NCI-H82 treated with DMSO at 0.1 percent for 48 hours (cell line): ENCODE data around the gene NKX3-2.
"Not testable (repeated sequence)": the region's sequence is repeated elsewhere in the genome, so short reads cannot be mapped to it uniquely, and the experiment has no call there.

Source experiments
- DNase-seq: peaks from one replicate; lab custom pipeline; 2025; ENCODE audit not compliant: unreplicated experiment; lab: John Stamatoyannopoulos, UW

Gene NKX3-2

DNA sequence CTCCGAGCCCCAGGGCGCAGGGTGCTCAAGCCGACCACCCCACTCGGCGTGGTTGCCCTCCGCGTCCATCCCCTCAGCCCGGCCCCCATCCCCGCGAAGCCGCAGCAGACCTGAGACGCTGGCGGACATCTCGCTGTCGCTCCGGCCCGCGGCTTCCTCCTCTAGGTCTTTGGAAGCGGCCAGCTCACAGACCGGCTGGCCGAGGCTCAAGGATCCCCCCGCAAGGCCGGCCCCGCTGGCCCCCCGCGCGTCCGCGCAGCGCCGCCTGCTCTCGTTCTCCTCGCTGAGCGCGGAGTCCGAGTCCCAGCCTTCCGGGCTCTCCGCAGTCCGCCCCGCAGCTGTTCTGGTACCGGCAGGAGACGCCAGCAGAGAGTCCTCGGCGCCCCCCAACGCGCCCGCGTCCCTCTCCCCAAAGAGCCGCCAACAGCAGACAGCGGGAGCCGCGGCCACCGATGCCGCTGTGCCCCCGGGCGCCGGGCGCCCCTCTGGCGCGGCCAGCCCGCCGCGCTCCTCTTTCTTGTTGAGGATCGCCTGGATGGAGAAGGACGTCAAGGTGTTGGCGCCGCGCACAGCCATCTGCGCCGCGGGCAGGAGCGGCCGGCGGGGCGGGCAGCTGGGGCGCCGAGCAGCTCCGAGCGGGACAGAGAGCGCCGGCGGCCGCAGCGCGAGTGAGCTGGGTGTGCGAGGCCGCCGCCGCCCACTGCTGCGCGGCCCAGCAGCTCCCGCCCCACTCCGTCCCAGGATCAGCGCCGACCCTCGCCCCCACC, at the start of gene NKX3-2:
TSS of gene NKX3-2 (minus strand) at position 670 of the 767 bp plus-strand sequence. CDS start at position 576, 94 bp downstream.
- no peak for DNase-seq

GRCh38 chr4:13592220-13592619, 47.9 kb upstream of the NKX3-2 start:
- no peak for DNase-seq

- no peak for DNase-seq
Measured at GRCh38 chr4:13590766-13591165, 46.5 kb upstream of the NKX3-2 start.

DNA sequence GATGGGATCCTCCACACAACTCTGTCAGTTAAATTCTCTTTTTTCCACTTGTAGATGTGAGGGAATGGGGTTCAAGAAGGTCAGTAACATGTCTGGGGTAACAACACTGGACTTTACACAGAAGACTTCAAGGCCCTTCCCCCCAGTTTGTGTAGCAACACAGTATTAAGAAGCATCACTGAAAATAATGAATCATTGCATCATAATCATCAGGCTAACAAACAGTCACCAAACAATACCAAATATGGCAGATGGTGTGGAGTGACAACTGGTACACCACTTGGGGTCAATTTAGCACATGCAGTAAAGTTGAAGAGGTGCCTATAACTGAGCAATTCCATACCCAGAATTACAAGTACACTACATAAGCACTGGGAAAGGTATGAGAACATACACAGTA, 44.6 kb upstream of the NKX3-2 start:
- no peak for DNase-seq

DNA sequence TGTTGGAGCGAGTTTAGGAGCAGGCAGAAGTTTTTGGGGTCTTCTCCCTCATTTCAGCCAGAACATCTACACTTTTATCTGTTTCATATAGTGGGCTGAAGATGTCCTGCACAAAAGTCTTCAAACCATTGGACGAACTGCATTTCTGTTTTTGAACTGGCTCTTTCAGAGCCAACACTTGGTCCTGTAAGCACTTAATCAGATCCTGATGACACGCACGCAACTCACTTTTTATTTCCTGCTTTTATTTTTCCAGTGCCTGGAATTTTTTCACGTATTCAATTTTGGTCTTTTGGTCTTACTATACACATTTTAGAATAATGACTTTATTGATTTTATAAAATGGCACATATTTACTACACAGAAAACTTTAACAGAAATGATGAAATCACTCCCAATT, 40.2 kb upstream of the NKX3-2 start:
- DNase-seq: no peak

DNA sequence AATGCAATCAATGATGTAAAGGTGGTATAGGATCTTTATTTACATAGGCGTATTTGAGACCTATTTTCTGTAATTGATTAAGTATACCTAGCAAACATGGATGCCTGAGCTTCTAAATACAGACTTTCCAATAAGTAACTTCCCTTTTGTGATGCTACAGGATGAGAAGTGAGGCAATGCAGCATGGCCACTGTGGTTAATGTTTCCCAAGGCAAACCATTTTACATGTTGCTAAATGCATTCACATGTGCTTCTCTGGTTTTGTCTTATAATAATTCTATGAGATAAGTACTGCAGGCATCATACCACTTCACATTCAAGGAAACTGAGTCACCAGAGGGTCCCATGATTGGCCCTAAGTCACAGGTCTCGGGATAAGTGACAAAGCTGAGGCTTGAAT, 35.7 kb upstream of the NKX3-2 start:
- DNase-seq: no peak

GRCh38 chr4:13577660-13578059, 33.4 kb upstream of the NKX3-2 start:
- no peak for DNase-seq

DNA sequence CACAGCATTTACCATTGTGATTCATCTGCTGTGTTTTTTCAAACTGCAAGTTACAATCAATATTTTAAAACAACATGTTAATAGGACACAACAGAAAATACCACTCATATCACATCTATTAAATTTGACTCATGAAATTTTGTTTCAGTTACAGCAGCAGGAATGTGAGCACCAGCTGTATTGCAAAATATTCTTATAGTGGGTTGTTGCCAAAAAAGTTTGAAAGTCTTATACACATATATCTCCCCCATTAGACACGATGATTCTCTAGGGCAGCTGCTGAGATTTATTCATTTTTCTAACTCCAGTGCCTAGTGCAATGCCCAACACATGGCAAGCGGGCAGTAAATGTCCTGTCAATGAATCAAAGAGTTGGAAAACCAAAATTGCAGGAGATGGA, 26.6 kb upstream of the NKX3-2 start:
- no peak for DNase-seq

DNA sequence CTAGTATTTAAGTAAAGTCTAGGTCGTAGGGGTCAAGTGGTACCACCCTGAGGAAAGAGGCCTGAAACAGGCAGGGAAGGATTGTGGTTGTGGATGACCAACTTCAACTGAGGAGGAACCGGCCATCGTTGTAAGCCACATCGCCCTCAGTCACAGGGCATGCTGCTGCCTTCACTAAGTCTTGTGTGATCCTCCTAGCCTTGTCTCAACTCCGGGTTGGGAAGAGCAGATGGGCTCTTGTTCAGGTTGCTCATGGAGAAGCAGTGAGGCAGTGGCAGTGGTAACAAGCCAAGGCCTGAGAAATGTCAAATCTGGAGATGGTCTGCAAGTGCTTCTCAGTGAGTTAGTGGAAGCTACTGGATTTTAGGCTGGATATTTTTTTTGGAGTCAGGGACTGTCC, 22.8 kb upstream of the NKX3-2 start:
- DNase-seq: no peak

- no peak for DNase-seq
Measured at GRCh38 chr4:13562876-13563275, 18.6 kb upstream of the NKX3-2 start.

GRCh38 chr4:13561673-13562072, 17.4 kb upstream of the NKX3-2 start:
- no peak for DNase-seq

GRCh38 chr4:13560111-13560510, 15.8 kb upstream of the NKX3-2 start:
- not testable (repeated sequence) for DNase-seq

- DNase-seq: no peak
Measured at GRCh38 chr4:13559413-13559812, 15.1 kb upstream of the NKX3-2 start.

- no peak for DNase-seq
Measured at GRCh38 chr4:13558881-13559280, 14.6 kb upstream of the NKX3-2 start.

DNA sequence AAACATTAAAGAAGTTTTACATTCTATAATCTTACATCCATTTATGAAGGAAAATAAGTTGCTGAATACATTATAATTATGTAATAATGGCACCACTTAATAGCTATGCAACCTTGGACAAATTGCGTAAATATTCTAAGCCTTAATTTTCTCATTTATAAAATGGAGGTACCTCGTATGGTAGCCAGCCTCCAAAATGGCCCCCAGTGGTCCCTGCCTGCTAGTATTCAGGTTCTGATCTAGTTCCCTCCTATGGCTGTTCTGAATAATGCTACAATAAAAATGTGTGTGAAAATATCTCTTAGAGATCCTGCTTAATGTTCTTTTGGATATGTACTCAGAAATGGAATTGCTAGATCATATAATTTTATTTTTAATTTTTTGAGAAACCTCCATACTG, 11.0 kb upstream of the NKX3-2 start:
- DNase-seq: no peak

DNA sequence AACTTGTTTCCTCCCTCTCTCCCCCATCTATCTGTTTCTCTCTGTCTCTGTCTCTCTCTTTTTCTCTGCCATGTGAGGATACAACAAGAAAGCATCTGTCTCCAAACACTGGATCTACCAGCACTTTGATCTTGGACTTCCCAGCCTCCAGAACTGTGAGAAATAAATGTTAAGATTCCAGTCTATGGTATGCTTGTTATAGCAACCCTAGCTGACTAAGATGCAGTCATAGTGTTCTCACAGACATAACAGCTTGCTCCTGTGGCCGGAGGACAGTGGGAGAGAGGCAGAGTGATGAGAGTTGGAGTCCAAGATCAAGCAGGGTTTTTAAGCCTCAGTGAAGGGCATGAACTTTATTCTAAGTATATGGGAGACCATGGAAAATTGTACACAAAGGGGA, 8.8 kb upstream of the NKX3-2 start:
- no peak for DNase-seq

DNA sequence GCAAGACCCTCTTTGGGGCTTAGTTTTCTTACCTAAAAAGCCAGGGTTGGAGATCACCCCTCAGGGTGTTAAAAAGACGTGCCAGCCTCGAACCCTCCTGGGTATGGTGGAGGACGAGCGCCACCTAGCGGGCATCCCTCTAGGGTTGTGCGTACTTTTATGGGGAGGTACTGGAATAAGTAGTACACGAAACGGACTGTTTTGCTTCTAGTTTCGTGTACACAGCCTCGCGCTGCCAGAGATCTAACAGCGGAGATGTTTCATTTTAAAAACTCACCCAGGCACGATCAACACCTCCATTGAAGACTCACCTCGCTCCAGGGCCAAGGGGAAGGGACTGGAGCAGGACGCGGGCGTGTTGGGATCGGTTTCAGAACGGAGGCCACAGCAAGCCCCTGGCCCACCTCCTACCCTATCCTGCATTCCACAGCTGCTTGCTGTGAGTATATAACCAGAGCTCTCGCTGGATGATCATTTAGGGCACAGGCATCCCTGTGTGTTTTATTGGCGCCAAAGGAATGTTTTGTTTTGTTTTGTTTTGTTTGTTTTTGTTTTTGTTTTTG, 4.8 kb upstream of the NKX3-2 start:
- peak; percentile 70 for DNase-seq

DNA sequence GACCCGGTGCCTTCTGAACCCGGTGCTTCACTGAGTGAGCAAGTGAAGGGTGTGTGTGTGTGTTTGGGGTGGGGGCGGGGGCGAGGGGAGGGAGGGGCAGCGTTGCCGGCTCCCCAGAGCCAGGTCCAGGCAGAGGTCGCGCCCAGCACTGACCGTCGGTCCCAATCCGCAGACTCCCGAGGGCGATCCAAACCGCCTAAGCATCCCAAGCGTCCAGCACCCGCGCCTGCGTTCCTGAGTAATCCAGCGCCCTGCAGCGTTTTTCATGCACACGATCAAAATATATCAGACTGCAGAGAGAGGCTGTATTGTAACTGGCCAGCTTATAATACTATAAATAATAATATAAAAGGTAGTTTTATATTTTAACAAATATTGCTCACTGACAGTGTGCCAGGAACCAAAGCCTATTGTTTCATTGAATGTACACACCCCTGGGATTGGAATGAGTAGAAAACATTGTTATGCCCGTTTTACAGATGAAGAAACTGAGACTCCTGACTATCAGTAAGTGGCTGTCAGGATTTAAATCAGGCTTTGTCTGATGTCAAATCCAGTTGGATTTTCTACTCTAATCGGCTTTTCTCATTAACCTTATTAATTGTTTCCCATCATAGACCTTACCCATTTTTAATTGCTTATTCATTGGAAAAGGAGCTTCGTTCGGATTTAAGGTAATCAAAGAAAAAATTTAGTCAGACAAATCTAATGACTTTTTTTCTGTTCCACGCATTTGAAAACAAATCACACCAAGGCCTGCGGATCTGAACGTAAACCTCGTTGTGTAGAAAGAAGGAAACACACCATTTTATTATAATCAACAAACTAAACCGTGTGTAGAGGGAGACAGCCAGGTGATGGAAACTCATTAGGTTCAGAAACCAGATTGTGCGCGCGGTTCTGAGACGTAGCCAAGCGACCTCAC, 4.0 kb upstream of the NKX3-2 start:
- DNase-seq: peak; percentile 19

DNA sequence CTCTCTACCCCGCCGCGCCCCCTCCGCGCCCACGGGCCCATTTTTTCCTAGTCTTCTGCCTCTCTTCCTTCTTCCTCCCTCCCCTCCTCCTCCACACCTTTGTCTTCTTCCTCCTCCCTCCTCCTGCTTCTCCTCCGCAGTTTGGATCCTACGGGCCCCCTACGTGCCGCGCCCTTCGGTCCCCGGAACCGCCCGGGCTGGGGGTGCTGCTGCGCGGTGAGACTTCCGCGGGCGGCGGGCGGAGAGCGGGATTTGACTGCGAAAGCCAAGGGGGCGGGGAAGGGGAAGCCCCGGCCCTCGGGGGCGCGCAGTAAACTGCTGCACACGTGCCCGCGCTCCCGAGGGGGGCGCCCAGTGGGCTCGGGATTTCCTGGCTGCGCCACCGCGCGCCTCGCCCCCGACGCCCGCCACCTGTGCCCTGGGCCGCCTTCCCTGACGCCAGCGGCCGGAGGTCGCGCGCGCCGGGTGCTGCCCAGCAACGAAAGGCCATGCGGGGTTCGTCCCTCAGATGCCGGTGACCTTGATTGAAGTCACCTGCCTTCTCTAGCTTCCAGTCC, 3.3 kb upstream of the NKX3-2 start:
- no peak for DNase-seq

DNA sequence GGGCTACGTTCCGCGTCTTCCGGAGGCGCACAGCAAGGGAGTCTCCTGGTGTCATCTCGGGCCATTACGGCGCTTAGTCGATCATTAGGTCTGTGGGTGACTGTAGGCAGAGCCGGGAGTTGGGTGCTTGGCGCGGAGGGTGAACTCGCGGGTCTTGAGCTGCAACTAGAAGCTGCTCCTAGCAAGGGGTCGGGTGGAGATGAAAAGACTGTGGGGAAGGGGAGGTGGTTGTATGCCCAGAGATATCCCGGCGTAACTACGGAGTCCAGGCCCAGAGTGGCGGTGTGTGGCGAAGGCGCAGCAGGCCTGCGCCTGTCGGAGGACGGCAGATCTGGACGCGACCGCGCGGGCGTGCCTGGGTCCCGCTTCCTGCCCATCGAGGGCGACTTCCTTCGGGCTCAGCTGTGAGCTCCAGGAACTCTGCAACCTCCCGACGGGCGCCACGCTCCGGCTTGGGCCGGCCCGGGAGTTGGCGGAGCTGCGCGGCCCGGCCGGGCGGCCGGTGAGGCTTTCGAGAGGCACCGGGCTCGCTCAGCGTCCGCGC, 2.7 kb upstream of the NKX3-2 start:
- no peak for DNase-seq
